IgD-negative memory B cell (primary cell): ENCODE results near the gene CABLES1. TPM values are rescaled to one million over a fixed set of nuclear protein-coding genes. Genes with fewer than 3 reads are reported as not detected.

Source experiments
- H3K27ac Mint-ChIP-seq, 3 donors: one replicate each; pipeline ENCODE4 v1.8.0; 2020 to 2022; ENCODE audit warnings: mild to moderate bottlenecking in 3 of 3, mixed read lengths in 3 of 3, moderate library complexity in 1 of 3
- H3K27me3 Mint-ChIP-seq: one replicate; pipeline ENCODE4 v1.8.0; 2021; ENCODE audit warnings: mixed read lengths
- H3K36me3 Mint-ChIP-seq: one replicate; pipeline ENCODE4 v1.8.0; 2020; ENCODE audit warnings: mild to moderate bottlenecking, mixed read lengths
- H3K4me1 Mint-ChIP-seq, 3 donors: one replicate each; pipeline ENCODE4 v1.8.0; 2020 to 2022; ENCODE audit warnings: mixed read lengths in 3 of 3, mild to moderate bottlenecking in 1 of 3
- H3K4me3 Mint-ChIP-seq, 4 donors: one replicate each; pipeline ENCODE4 v1.8.0; 2020 to 2022; ENCODE audit warnings: mild to moderate bottlenecking in 4 of 4, mixed read lengths in 4 of 4, moderate library complexity in 3 of 4
- H3K9me3 Mint-ChIP-seq, 3 donors: one replicate each; pipeline ENCODE4 v1.8.0; 2020 to 2021; ENCODE audit warnings: mixed read lengths in 3 of 3, mild to moderate bottlenecking in 1 of 3
- polyA plus RNA-seq: library from polyadenylated mRNA; unstranded; fragments of 300-500 nt; fragmentation: Illumina TruSeq; gene quantifications from one replicate; pipeline ENCODE4 v1.2.3, GENCODE V29; 2021

Gene CABLES1
- polyA plus RNA-seq, 1 donor from 2014 or later, result 0.30 TPM

GRCh38 chr18:23196119-23197007 is 61.1 kb downstream of the CABLES1 start:
- Mint-ChIP-seq H3K4me1 (peaks cover 0 to 2% (median 0%) of the 10 kb centered on the region in 3 donors), H3K36me3 (peaks cover 4% of the 10 kb centered on the region), H3K9me3 (no peaks in the 10 kb centered on the region), H3K27me3 (peaks cover 7% of the 10 kb centered on the region), H3K4me3 (peak overlapping the region in 1 of 4 donors; percentile 14), H3K27ac (no peak overlapping the region)

- Mint-ChIP-seq H3K4me3 (no peak overlapping the region), H3K36me3 (peaks cover 1% of the 10 kb centered on the region), H3K9me3 (peaks cover 0 to 3% (median 0%) of the 10 kb centered on the region in 3 donors), H3K4me1 (peaks cover 0 to 3% (median 0%) of the 10 kb centered on the region in 3 donors), H3K27ac (no peak overlapping the region), H3K27me3 (peaks cover 23% of the 10 kb centered on the region)
Measured at GRCh38 chr18:23198217-23198845, 63.0 kb downstream of the CABLES1 start.

- Mint-ChIP-seq H3K36me3 (peaks cover 3% of the 10 kb centered on the region), H3K4me3 (no peak overlapping the region), H3K27ac (no peak overlapping the region)
Measured at GRCh38 chr18:23200756-23201155, 65.5 kb downstream of the CABLES1 start.

GRCh38 chr18:23201741-23202140 is 66.5 kb downstream of the CABLES1 start:
- Mint-ChIP-seq H3K9me3 (peaks cover 2 to 9% (median 3%) of the 10 kb centered on the region in 3 donors), H3K27me3 (peaks cover 26% of the 10 kb centered on the region), H3K4me1 (peaks cover 0 to 4% (median 4%) of the 10 kb centered on the region in 3 donors), H3K4me3 (no peak overlapping the region), H3K27ac (no peak overlapping the region), H3K36me3 (peaks cover 3% of the 10 kb centered on the region)

More at GRCh38 chr18:23200756-23201155, 65.5 kb downstream of the CABLES1 start:
- H3K9me3 Mint-ChIP-seq, result peaks cover 2 to 9% (median 3%) of the 10 kb centered on the region in 3 donors
- H3K4me1 Mint-ChIP-seq, result peaks cover 0 to 4% (median 4%) of the 10 kb centered on the region in 3 donors
- peaks cover 26% of the 10 kb centered on the region for H3K27me3 Mint-ChIP-seq

- H3K27me3 Mint-ChIP-seq, result peaks cover 27% of the 10 kb centered on the region
- peak overlapping the region in 1 of 4 donors; percentile 49 for H3K4me3 Mint-ChIP-seq
- no peak overlapping the region for H3K27ac Mint-ChIP-seq
- peaks cover 0 to 5% (median 4%) of the 10 kb centered on the region in 3 donors for H3K4me1 Mint-ChIP-seq
- peaks cover 8% of the 10 kb centered on the region for H3K36me3 Mint-ChIP-seq
- peaks cover 3 to 12% (median 8%) of the 10 kb centered on the region in 3 donors for H3K9me3 Mint-ChIP-seq
Measured at GRCh38 chr18:23203891-23204432, 68.7 kb downstream of the CABLES1 start.

- Mint-ChIP-seq H3K27me3 (peaks cover 32% of the 10 kb centered on the region), H3K4me1 (peaks cover 0 to 5% (median 4%) of the 10 kb centered on the region in 3 donors), H3K4me3 (no peak overlapping the region), H3K36me3 (peaks cover 8% of the 10 kb centered on the region), H3K9me3 (peaks cover 3 to 13% (median 8%) of the 10 kb centered on the region in 3 donors), H3K27ac (no peak overlapping the region)
Measured at GRCh38 chr18:23204589-23205235, 69.4 kb downstream of the CABLES1 start.

GRCh38 chr18:23205980-23206379 is 70.7 kb downstream of the CABLES1 start:
- Mint-ChIP-seq H3K4me1 (peaks cover 0 to 5% (median 4%) of the 10 kb centered on the region in 3 donors), H3K27ac (peak overlapping the region in 1 of 3 donors; percentile 54), H3K36me3 (peaks cover 8% of the 10 kb centered on the region), H3K4me3 (no peak overlapping the region), H3K27me3 (peaks cover 27% of the 10 kb centered on the region), H3K9me3 (peaks cover 3 to 13% (median 10%) of the 10 kb centered on the region in 3 donors)

GRCh38 chr18:23207191-23207955 is 72.1 kb downstream of the CABLES1 start:
- no peak overlapping the region for H3K27ac Mint-ChIP-seq
- H3K4me1 Mint-ChIP-seq, result peaks cover 0 to 5% (median 4%) of the 10 kb centered on the region in 3 donors
- H3K9me3 Mint-ChIP-seq, result peaks cover 3 to 13% (median 10%) of the 10 kb centered on the region in 3 donors
- H3K36me3 Mint-ChIP-seq, result peaks cover 8% of the 10 kb centered on the region
- no peak overlapping the region for H3K4me3 Mint-ChIP-seq
- peaks cover 23% of the 10 kb centered on the region for H3K27me3 Mint-ChIP-seq

- no peak overlapping the region for H3K27ac Mint-ChIP-seq
Measured at GRCh38 chr18:23207994-23208393, 72.7 kb downstream of the CABLES1 start.

GRCh38 chr18:23208600-23208999 is 73.3 kb downstream of the CABLES1 start:
- H3K27me3 Mint-ChIP-seq, result peaks cover 17% of the 10 kb centered on the region
- peaks cover 0 to 5% (median 1%) of the 10 kb centered on the region in 3 donors for H3K4me1 Mint-ChIP-seq
- no peak overlapping the region for H3K4me3 Mint-ChIP-seq
- peaks cover 3 to 10% (median 10%) of the 10 kb centered on the region in 3 donors for H3K9me3 Mint-ChIP-seq
- peaks cover 8% of the 10 kb centered on the region for H3K36me3 Mint-ChIP-seq
- H3K27ac Mint-ChIP-seq, result no peak overlapping the region

More at GRCh38 chr18:23207994-23208393, 72.7 kb downstream of the CABLES1 start:
- peaks cover 3 to 12% (median 10%) of the 10 kb centered on the region in 3 donors for H3K9me3 Mint-ChIP-seq
- H3K27me3 Mint-ChIP-seq, result peaks cover 20% of the 10 kb centered on the region
- peaks cover 8% of the 10 kb centered on the region for H3K36me3 Mint-ChIP-seq
- H3K4me3 Mint-ChIP-seq, result no peak overlapping the region
- peaks cover 0 to 5% (median 3%) of the 10 kb centered on the region in 3 donors for H3K4me1 Mint-ChIP-seq

GRCh38 chr18:23209031-23209430 is 73.7 kb downstream of the CABLES1 start:
- H3K4me1 Mint-ChIP-seq, result peaks cover 0 to 5% (median 1%) of the 10 kb centered on the region in 3 donors
- peaks cover 17% of the 10 kb centered on the region for H3K27me3 Mint-ChIP-seq
- peaks cover 8% of the 10 kb centered on the region for H3K36me3 Mint-ChIP-seq
- no peak overlapping the region for H3K27ac Mint-ChIP-seq
- H3K4me3 Mint-ChIP-seq, result no peak overlapping the region
- peaks cover 3 to 10% (median 10%) of the 10 kb centered on the region in 3 donors for H3K9me3 Mint-ChIP-seq

- Mint-ChIP-seq H3K27ac (peak overlapping the region in 1 of 3 donors; percentile 48), H3K4me1 (peaks cover 0 to 1% (median 0%) of the 10 kb centered on the region in 3 donors), H3K9me3 (peaks cover 0 to 8% (median 4%) of the 10 kb centered on the region in 3 donors), H3K27me3 (peaks cover 14% of the 10 kb centered on the region), H3K4me3 (no peak overlapping the region), H3K36me3 (peaks cover 5% of the 10 kb centered on the region)
Measured at GRCh38 chr18:23209796-23210195, 74.5 kb downstream of the CABLES1 start.

GRCh38 chr18:23210526-23210925 is 75.2 kb downstream of the CABLES1 start:
- Mint-ChIP-seq H3K4me3 (no peak overlapping the region), H3K4me1 (peaks cover 0 to 1% (median 0%) of the 10 kb centered on the region in 3 donors), H3K27ac (no peak overlapping the region), H3K9me3 (peaks cover 0 to 8% (median 4%) of the 10 kb centered on the region in 3 donors), H3K27me3 (peaks cover 14% of the 10 kb centered on the region), H3K36me3 (peaks cover 5% of the 10 kb centered on the region)

- Mint-ChIP-seq H3K27me3 (peaks cover 14% of the 10 kb centered on the region), H3K4me1 (peaks cover 0 to 1% (median 0%) of the 10 kb centered on the region in 3 donors), H3K9me3 (peaks cover 0 to 8% (median 4%) of the 10 kb centered on the region in 3 donors), H3K27ac (no peak overlapping the region), H3K4me3 (no peak overlapping the region), H3K36me3 (peaks cover 5% of the 10 kb centered on the region)
Measured at GRCh38 chr18:23211146-23211545, 75.9 kb downstream of the CABLES1 start.
